ENCODE data around the gene CABYR. TPM values are rescaled to one million over a fixed set of nuclear protein-coding genes. Genes with fewer than 3 reads are reported as not detected.

CABYR gene

Small RNA genes lying within 50 kb of the gene (small RNA-seq; reads per million reads assigned to genes)
- gene RF00017 (ENCODE audit: insufficient read depth): not detected
- gene RNA5SP452 (ENCODE audit: insufficient read depth): 193 reads per million, percentile 97 among the genes with 10 or more reads in this experiment
- not detected for gene RNU5A-6P (ENCODE audit: insufficient read depth)

Measured in neuronal stem cell (in vitro differentiated cells).